B cell (primary cell): Measurements from ENCODE around the gene TCF23. TPM values are rescaled to one million over a fixed set of nuclear protein-coding genes. Genes with fewer than 3 reads are reported as not detected.

ENCODE experiments used
- ATAC-seq: fragments of 200-7000 bp; cut with Tn5 transposase; one replicate; pipeline ENCODE4 v1.10.0; 2021; ENCODE audit warnings: low read depth, mild to moderate bottlenecking, moderate number of reproducible peaks, moderate library complexity
- CTCF ChIA-PET: fragments of 350-600 bp; sonication (Branson Sonifier 250); formaldehyde crosslinking; loops from one replicate; lab custom pipeline; 2021; ENCODE audit warnings: antibody characterized with exemption, inconsistent platforms; lab: Charles Lee
- POLR2A ChIA-PET: fragments of 350-600 bp; sonication (Branson Sonifier 250); formaldehyde crosslinking; loops from one replicate; lab custom pipeline; 2021; ENCODE audit warnings: antibody characterized with exemption; lab: Charles Lee
- DNase-seq: peaks from one replicate; pipeline ENCODE4 v3.0.0; 2013
- H2AFZ ChIP-seq: 2 replicates; pipeline ENCODE4 v1.6.1; 2012; ENCODE audit warnings: mild to moderate bottlenecking, low read depth, low read length; ENCODE audit not compliant: insufficient read depth, poor library complexity, severe bottlenecking
- H3K27ac ChIP-seq, 2 donors: 1 replicate in 1 of 2; 2 replicates in 1 of 2; pipeline ENCODE4 v1.5.1; 2012 to 2013; ENCODE audit warnings: low read length in 2 of 2, mild to moderate bottlenecking in 2 of 2, moderate library complexity in 1 of 2
- H3K27me3 ChIP-seq, 4 experiments: fragments of 200-600 bp in 1 of 4; sonication (generic) in 1 of 4; replicated peaks in 1 of 4; 1 replicate in 2 of 4; 2 replicates in 2 of 4; pipeline versions ENCODE4 v1.6.1 to v1.7.0; 2013 to 2016; ENCODE audit warnings: low read length in 3 of 4, mild to moderate bottlenecking in 2 of 4, mixed read lengths in 1 of 4, moderate library complexity in 1 of 4; ENCODE audit not compliant: insufficient read depth in 4 of 4, control insufficient read depth in 3 of 4; ENCODE audit errors: control extremely low read depth in 1 of 4
- H3K36me3 ChIP-seq, 2 experiments: replicated peaks in 1 of 2; 1 replicate in 1 of 2; 2 replicates in 1 of 2; pipeline versions ENCODE4 v1.6.1 to v1.7.1; 2013; ENCODE audit warnings: low read length in 1 of 2; ENCODE audit not compliant: insufficient read depth in 2 of 2, control insufficient read depth in 1 of 2; ENCODE audit errors: control extremely low read depth in 1 of 2, extremely low read depth in 1 of 2
- H3K4me1 ChIP-seq, 2 donors: fragments of 200-600 bp in 1 of 2; sonication (generic) in 1 of 2; 1 replicate in 1 of 2; 2 replicates in 1 of 2; pipeline versions ENCODE4 v1.5.1 to v1.6.1; 2013 to 2017; ENCODE audit warnings: low read length in 2 of 2; ENCODE audit not compliant: control insufficient read depth in 2 of 2, insufficient read depth in 2 of 2
- H3K4me2 ChIP-seq: replicated peaks from 2 replicates; pipeline ENCODE3; 2012; ENCODE audit warnings: mild to moderate bottlenecking, low read depth, low read length; ENCODE audit not compliant: poor library complexity, severe bottlenecking
- H3K4me3 ChIP-seq, 5 experiments: fragments of 200-600 bp in 1 of 5; sonication (generic) in 1 of 5; 1 replicate in 3 of 5; 2 replicates in 2 of 5; pipeline versions ENCODE4 v1.5.1 to v1.7.0; 2011 to 2016; ENCODE audit warnings: low read length in 4 of 5, mild to moderate bottlenecking in 4 of 5, low read depth in 2 of 5, control low read depth in 1 of 5, moderate library complexity in 1 of 5; ENCODE audit not compliant: insufficient read depth in 1 of 5; ENCODE audit errors: control extremely low read depth in 1 of 5, extremely low read depth in 1 of 5
- H3K79me2 ChIP-seq: fragments of 200-600 bp; sonication (generic); one replicate; pipeline ENCODE4 v1.6.0; 2016; ENCODE audit warnings: low read length; ENCODE audit not compliant: control insufficient read depth, insufficient read depth
- H3K9ac ChIP-seq: fragments of 200-600 bp; sonication (generic); 2 replicates; pipeline ENCODE4 v1.6.1; 2017; ENCODE audit warnings: mild to moderate bottlenecking, low read length, moderate library complexity
- H3K9me3 ChIP-seq, 3 donors: one replicate each; pipeline versions ENCODE4 v1.6.1 to v1.7.1; 2013; ENCODE audit warnings: low read length in 2 of 3; ENCODE audit not compliant: control insufficient read depth in 2 of 3, insufficient read depth in 1 of 3; ENCODE audit errors: control extremely low read depth in 1 of 3
- H4K20me1 ChIP-seq: 2 replicates; pipeline ENCODE4 v1.6.0; 2012; ENCODE audit warnings: mild to moderate bottlenecking, low read length; ENCODE audit not compliant: insufficient read depth, control insufficient read depth, poor library complexity, severe bottlenecking
- H3K27ac Mint-ChIP-seq: one replicate; pipeline ENCODE4 v1.8.0; 2021; ENCODE audit warnings: mixed read lengths
- H3K27me3 Mint-ChIP-seq: one replicate; pipeline ENCODE4 v1.8.0; 2021; ENCODE audit warnings: mixed read lengths
- H3K4me1 Mint-ChIP-seq: one replicate; pipeline ENCODE4 v1.8.0; 2021; ENCODE audit warnings: mixed read lengths
- H3K4me3 Mint-ChIP-seq: one replicate; pipeline ENCODE4 v1.8.0; 2021; ENCODE audit warnings: mixed read lengths
- H3K9me3 Mint-ChIP-seq: one replicate; pipeline ENCODE4 v1.8.0; 2022; ENCODE audit warnings: mixed read lengths; ENCODE audit not compliant: insufficient read depth
- CTCF ChIP-seq: fragments of 200-600 bp; IDR thresholded peaks from one replicate; pipeline ENCODE4 v1.8.0; 2022; ENCODE audit warnings: antibody characterized with exemption, mild to moderate bottlenecking
- EZH2 ChIP-seq: IDR thresholded peaks from 2 replicates; pipeline ENCODE4 v1.6.1; 2012; ENCODE audit warnings: borderline replicate concordance, low read depth, mild to moderate bottlenecking, moderate library complexity, low read length; ENCODE audit not compliant: insufficient read depth, poor library complexity, severe bottlenecking
- WGBS: methylation state at CpG from one replicate; pipeline ENCODE4 v1.1.5; 2013; ENCODE audit warnings: missing lambda C conversion rate; ENCODE audit not compliant: insufficient coverage; 5-methylcytosine and 5-hydroxymethylcytosine counted together
- intact Hi-C: fragments of 100-400 bp; cut with micrococcal nuclease; formaldehyde crosslinking; loops from one replicate; pipeline ENCODE4 v1.10.0; 2022
- polyA plus RNA-seq: library from polyadenylated mRNA; depleted of rRNA; stranded (reverse); fragments of >200 nt; gene quantifications from 2 replicates; pipeline ENCODE4 v1.2.3, GENCODE V29; 2012
- total RNA-seq, 2 donors: library from RNA; stranded (reverse); fragments of 120-200 nt in 1 of 2; gene quantifications; 1 replicate in 1 of 2; 2 replicates in 1 of 2; pipeline versions ENCODE4 v1.2.3 to v1.2.4, GENCODE V29; 2013 to 2022

TCF23 gene
- total and polyA plus RNA-seq, 2 donors (not counting 1 experiment from before 2014, with no cell fraction given), result 0.10 TPM; not detected in 1

- no peak overlapping the region for H3K27ac ChIP-seq
- H3K9me3 ChIP-seq, result no peaks in the 10 kb centered on the region
- peak overlapping the region; percentile 34 for H3K9ac ChIP-seq
- peaks cover 7 to 10% of the 10 kb centered on the region in 2 donors for H3K4me1 ChIP-seq
- TF ChIP-seq EZH2, result no peak
- TF ChIP-seq CTCF, result no peak
- ATAC-seq (no peak), DNase-seq (no peak)
- POLR2A ChIA-PET, result no interaction called here
- no peaks in the 10 kb centered on the region for H3K36me3 ChIP-seq
- peaks cover 0 to 3% (median 0%) of the 10 kb centered on the region in 4 experiments for H3K27me3 ChIP-seq
- H3K27ac Mint-ChIP-seq, result no peak overlapping the region
- no peaks in the 10 kb centered on the region for H3K9me3 Mint-ChIP-seq
- H3K4me1 Mint-ChIP-seq, result peaks cover 7% of the 10 kb centered on the region
- intact Hi-C loops, result no loop called here
- CTCF ChIA-PET, result interaction anchor here (0.7 to 2.1 kb wide), 18 partner anchors 10 to 211 kb away, joined by 3 to 20 read pairs (median 5); partner anchors contain the start of gene AGBL5
- H3K4me3 ChIP-seq, result no peak overlapping the region
- no peaks in the 10 kb centered on the region for H4K20me1 ChIP-seq
- H2AFZ ChIP-seq, result peak overlapping the region; percentile 71
- H3K27me3 Mint-ChIP-seq, result no peaks in the 10 kb centered on the region
- no peaks in the 10 kb centered on the region for H3K79me2 ChIP-seq
- peak overlapping the region; percentile 55 for H3K4me3 Mint-ChIP-seq
- H3K4me2 ChIP-seq, result peak overlapping the region; percentile 67
- no CpG with 5 or more reads among the region's 6 CpGs for WGBS
These were observed 22.0 kb downstream of the TCF23 start for GRCh38 chr2:27170581-27171337.

GRCh38 chr2:27171351-27171848, 22.6 kb downstream of the TCF23 start:
- 87% methylated on average over 7 of the region's 8 CpGs for WGBS
- Histone ChIP-seq H4K20me1 (no peaks in the 10 kb centered on the region), H3K9me3 (no peaks in the 10 kb centered on the region), H3K36me3 (no peaks in the 10 kb centered on the region), H3K9ac (no peak overlapping the region), H3K27ac (no peak overlapping the region), H3K4me2 (no peak overlapping the region), H3K4me1 (peaks cover 7 to 10% of the 10 kb centered on the region in 2 donors), H2AFZ (no peak overlapping the region), H3K4me3 (no peak overlapping the region), H3K27me3 (peaks cover 0 to 3% (median 0%) of the 10 kb centered on the region in 4 experiments), H3K79me2 (no peaks in the 10 kb centered on the region)
- DNase-seq (no peak), ATAC-seq (no peak)
- peaks cover 7% of the 10 kb centered on the region for H3K4me1 Mint-ChIP-seq
- no peak overlapping the region for H3K4me3 Mint-ChIP-seq
- intact Hi-C loops, result no loop called here
- POLR2A ChIA-PET, result no interaction called here
- CTCF ChIA-PET, result interaction anchor here (0.7 to 2.1 kb wide), 9 partner anchors 12 to 212 kb away, joined by 3 to 10 read pairs (median 5); no protein-coding TSS in a partner anchor
- H3K27me3 Mint-ChIP-seq, result peaks cover under 1% of the 10 kb centered on the region
- no peak overlapping the region for H3K27ac Mint-ChIP-seq
- H3K9me3 Mint-ChIP-seq, result no peaks in the 10 kb centered on the region
- TF ChIP-seq CTCF (no peak), EZH2 (no peak)
